GM21360 (cell line): ENCODE results near the gene NTSR2.

Source experiments
- ATAC-seq: cut with Tn5 transposase; IDR thresholded peaks from one replicate; pipeline ENCODE4 v1.9.1; 2021; ENCODE audit warnings: mild to moderate bottlenecking, moderate library complexity; ENCODE audit not compliant: unreplicated experiment

Gene NTSR2, protein sequence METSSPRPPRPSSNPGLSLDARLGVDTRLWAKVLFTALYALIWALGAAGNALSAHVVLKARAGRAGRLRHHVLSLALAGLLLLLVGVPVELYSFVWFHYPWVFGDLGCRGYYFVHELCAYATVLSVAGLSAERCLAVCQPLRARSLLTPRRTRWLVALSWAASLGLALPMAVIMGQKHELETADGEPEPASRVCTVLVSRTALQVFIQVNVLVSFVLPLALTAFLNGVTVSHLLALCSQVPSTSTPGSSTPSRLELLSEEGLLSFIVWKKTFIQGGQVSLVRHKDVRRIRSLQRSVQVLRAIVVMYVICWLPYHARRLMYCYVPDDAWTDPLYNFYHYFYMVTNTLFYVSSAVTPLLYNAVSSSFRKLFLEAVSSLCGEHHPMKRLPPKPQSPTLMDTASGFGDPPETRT

GRCh38 chr2:11669454-11670291 lies at the start of gene NTSR2:
TSS of gene NTSR2 (minus strand) at chr2:11670195. CDS start at chr2:11670129, 66 bp downstream.
- ATAC-seq: no peak

- ATAC-seq: no peak
Measured at GRCh38 chr2:11719230-11719977, 49.4 kb upstream of the NTSR2 start.

GRCh38 chr2:11718606-11719005 lies 48.6 kb upstream of the NTSR2 start:
- ATAC-seq: no peak

DNA sequence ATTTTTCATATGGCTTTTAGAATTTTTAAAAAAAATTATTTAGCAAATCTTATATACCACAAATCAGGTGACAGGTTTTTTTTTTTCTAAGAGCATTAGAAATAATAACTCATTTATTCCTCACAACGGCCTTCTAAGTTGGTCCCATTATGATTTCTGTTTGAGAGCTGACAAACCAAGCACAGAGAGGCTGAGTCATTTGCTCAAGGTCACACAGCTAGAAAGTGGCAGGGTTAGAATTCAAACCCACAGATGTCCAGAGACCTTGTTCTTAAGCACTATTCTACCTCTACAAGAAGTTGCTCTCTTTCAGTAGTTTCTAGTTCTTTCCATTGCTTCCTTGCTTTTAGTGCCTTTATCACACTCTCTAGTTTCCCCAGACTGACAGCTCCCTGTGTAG lies 47.6 kb upstream of the NTSR2 start:
- no peak for ATAC-seq

GRCh38 chr2:11716689-11717321 lies 46.8 kb upstream of the NTSR2 start:
- ATAC-seq: no peak

DNA sequence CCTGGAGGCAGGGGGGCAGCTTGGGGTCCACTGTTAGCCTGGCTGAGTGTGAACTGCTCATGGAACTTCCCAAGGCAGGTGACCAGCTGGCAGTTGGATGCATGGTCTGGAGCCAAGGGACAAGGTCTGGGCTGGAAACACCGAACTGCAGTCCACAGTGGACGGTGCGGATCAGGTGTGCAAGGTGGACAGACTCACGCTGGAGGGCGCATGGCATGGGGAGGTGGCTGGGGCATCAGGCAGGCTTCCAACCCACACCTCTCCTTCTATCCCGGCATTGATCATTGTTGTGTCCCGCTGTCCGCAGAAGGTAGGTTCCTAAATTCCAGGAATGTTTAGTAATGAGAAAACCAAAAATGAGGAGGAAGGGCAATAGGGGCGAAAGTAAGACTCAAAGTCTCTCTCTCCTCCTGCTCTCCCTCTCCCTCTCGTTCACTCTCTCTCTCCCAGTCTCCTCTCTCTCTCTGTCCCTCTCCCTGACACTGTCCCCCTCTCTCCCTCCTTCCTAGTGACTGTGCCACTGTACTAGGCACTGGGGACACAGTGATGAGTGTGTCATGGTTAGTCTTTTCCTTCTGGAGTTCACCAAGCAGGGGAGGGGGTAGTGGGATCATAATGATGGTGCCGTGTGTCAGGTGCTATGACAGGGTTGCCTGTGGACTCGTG lies 46.1 kb upstream of the NTSR2 start:
- ATAC-seq: no peak

GRCh38 chr2:11713815-11714214 lies 43.8 kb upstream of the NTSR2 start:
- no peak for ATAC-seq

GRCh38 chr2:11712866-11713265 lies 42.9 kb upstream of the NTSR2 start:
- no peak for ATAC-seq

GRCh38 chr2:11711751-11712150 lies 41.8 kb upstream of the NTSR2 start:
- ATAC-seq: no peak

- ATAC-seq: no peak
Measured at GRCh38 chr2:11711354-11711716, 41.3 kb upstream of the NTSR2 start.

- no peak for ATAC-seq
Measured at GRCh38 chr2:11710632-11711353, 40.8 kb upstream of the NTSR2 start.

DNA sequence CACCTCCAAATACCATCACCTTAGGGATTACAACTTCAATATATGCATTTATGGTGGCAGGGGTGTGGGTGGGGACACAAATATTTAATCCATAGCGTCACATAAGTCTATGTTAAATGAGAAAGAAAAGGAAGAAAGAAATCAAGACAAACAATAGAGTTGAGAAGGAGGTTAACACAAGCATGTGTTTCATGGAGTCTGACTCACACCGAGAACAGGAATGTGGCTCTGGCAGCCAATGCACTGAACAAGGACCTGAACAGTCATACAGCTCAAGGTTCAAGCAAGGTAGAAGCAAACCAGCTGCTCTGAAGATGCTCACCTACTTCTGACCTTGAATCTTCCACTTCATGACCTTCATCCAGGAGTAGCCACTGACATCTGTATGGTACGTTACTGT lies 40.2 kb upstream of the NTSR2 start:
- no peak for ATAC-seq

- no peak for ATAC-seq
Measured at GRCh38 chr2:11709293-11709692, 39.3 kb upstream of the NTSR2 start.

DNA sequence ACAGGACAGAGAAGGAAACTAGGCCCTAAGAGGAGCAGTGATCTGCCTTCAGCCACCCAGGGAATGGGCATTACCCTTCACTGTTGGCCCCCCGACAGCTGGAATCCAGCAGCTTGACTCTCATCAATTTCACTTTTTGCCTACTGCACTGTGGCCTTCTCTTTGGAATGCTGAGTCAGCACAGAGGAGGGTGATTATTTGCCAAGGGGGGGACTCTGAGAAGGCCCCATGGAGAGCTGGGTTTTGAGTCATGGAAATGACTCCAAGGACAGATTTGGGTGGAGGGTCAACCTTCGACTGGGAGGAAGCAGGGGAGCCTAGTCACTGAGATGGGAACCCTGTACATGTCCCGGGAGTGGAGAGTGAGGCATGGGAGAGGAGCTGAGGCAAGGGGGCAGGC lies 38.1 kb upstream of the NTSR2 start:
- no peak for ATAC-seq

- no peak for ATAC-seq
Measured at GRCh38 chr2:11705711-11706110, 35.7 kb upstream of the NTSR2 start.

DNA sequence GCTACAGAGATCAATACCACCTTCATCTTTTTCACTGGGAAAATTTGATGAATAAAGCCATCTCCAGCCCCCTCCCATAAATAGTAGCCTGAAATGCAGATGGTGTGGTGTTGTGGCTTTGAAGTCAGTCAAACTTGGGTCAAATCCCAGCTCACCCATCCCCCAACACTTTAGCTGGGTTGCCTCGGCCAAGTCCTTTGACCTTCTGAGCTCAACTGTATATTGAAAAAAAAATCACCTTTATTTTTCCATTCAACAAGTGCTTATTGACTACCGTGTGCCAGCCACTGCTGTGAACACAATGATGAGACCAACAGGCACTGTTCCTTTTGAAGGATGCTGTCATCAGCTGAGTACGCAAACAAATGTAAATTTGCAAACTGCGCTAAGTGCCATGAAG lies 35.1 kb upstream of the NTSR2 start:
- no peak for ATAC-seq

DNA sequence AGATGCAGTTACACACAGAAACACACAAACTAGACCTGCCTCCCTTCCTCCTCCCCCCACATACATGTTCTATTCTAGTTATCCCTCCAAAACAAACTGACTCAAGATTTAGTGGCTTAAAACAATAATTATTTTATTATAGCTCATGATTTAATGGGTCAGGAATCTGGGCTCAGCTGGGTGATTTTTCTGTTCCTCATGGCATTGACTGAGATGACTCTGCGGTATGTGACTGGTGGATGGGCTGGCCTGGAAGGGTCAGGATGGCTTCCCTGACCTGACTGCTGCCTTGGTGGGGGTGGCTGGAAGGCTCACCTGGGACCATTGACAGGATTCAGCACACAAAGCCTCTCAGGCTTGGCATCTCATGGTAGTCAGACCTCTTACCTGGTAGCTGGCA lies 33.7 kb upstream of the NTSR2 start:
- no peak for ATAC-seq

DNA sequence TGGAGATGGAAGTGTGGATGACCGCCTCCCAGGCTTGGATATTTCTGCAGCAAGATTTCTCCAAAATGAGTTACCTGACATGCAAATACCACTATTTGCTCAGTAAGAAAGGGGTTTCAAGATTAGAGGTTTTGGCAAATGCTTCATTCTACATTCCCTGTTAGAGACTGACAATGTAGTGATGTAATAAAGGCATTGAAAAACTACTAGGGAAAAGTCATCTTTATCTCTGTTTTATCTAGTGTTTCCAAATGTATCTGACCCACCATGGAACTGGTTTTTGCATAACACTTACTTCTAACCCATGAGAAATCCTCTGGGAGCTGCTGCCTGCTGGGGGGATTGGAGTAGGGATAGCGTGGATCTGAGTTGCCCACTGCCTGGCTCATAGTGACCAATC lies 33.0 kb upstream of the NTSR2 start:
- ATAC-seq: no peak

DNA sequence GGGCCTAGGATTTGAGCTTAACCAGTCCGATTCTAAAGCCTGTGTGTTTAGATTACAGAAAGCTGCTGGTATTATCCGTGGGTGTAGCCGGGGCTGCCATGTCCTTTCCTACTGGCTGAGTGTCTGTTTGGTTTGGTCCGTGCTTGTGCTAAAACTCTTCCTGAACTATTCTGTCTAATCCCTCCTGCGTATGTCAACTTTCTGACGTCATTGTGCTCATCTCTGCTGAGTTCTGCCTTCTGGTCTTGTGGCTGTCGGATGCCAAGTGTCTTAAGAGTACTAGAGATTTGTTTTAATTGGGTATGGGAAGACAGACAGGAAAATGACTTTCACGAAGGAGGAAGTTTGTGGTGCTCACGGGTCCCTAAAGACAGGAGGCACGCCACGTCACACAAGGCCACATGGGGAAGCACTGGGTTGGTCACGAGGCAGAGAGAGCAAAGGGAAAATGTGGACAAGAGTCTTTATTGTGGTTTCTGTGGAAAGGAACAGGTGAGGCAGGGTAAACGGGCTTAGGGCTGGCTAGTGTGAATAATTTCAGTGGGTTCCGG lies 31.8 kb upstream of the NTSR2 start:
- ATAC-seq: no peak

DNA sequence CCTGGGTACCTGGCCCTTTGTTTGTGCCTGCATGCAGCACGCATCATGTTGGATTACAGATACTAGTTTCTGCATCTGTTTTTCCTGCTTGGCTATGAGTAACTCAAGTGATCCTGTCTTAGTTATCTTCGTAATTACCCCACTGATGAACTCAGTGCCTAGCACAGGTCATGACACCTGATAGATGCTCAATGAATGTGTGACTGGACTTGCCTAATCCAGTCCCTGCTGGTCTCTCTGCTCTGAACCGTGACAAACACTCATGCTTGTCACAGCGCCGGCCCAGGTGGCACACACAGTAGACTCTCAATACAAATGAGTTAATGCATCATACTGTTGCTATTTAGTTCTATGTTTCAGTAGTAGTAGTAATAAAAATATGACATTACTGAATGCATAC lies 31.2 kb upstream of the NTSR2 start:
- no peak for ATAC-seq
